Activated CD4-positive, alpha-beta T cell treated with anti-CD3 and anti-CD28 coated beads, Interleukin-2, amount 10 ng/mL, durations not matched to agents 24 days and 14 days (primary cell): ENCODE measurements around the gene INCA1. TPM values are rescaled to one million over a fixed set of nuclear protein-coding genes. Genes with fewer than 3 reads are reported as not detected.
A peak's percentile ranks its signal among the peaks of the same experiment; 100 is the strongest.

ENCODE experiments used
- DNase-seq: peaks from one replicate; pipeline ENCODE4 v3.0.0; 2022
- H3K27ac Mint-ChIP-seq: one replicate; pipeline ENCODE4 v1.8.0; 2022; ENCODE audit warnings: mild to moderate bottlenecking, mixed read lengths
- H3K27me3 Mint-ChIP-seq: one replicate; pipeline ENCODE4 v1.8.0; 2022; ENCODE audit warnings: mixed read lengths
- H3K36me3 Mint-ChIP-seq: one replicate; pipeline ENCODE4 v1.8.0; 2022; ENCODE audit warnings: low read depth, mild to moderate bottlenecking, mixed read lengths
- H3K4me1 Mint-ChIP-seq: one replicate; pipeline ENCODE4 v1.8.0; 2021; ENCODE audit warnings: mixed read lengths
- H3K4me3 Mint-ChIP-seq: one replicate; pipeline ENCODE4 v1.8.0; 2022; ENCODE audit warnings: mild to moderate bottlenecking, moderate library complexity, mixed read lengths
- H3K9me3 Mint-ChIP-seq: one replicate; pipeline ENCODE4 v1.8.0; 2021; ENCODE audit warnings: mixed read lengths
- intact Hi-C: fragments of 100-400 bp; cut with micrococcal nuclease; formaldehyde crosslinking; loops from one replicate; pipeline ENCODE4 v1.15.1; 2023
- total RNA-seq: library from RNA; stranded (reverse); gene quantifications from 2 replicates; pipeline ENCODE4 v1.2.3, GENCODE V29; 2022

Gene INCA1
- total RNA-seq, 1 donor from 2014 or later, result 0.56 TPM

- DNase-seq, result no peak
- intact Hi-C loops, result loop anchor here (1.0 to 10.0 kb wide), 4 partner anchors 41 to 581 kb away; partner anchors contain the start of genes ARRB2, CAMTA2 and UBE2G1
- Mint-ChIP-seq H3K4me1 (peaks cover 59% of the 10 kb centered on the region), H3K9me3 (no peaks in the 10 kb centered on the region), H3K27ac (peak overlapping the region; percentile 95), H3K36me3 (peaks cover 66% of the 10 kb centered on the region), H3K4me3 (peak overlapping the region; percentile 95), H3K27me3 (no peaks in the 10 kb centered on the region)
Measured at GRCh38 chr17:4945944-4946280, 51.4 kb downstream of the INCA1 start.

GRCh38 chr17:4945176-4945943 is 52.0 kb downstream of the INCA1 start:
- Mint-ChIP-seq H3K27ac (peak overlapping the region; percentile 95), H3K36me3 (peaks cover 68% of the 10 kb centered on the region), H3K9me3 (no peaks in the 10 kb centered on the region), H3K4me1 (peaks cover 54% of the 10 kb centered on the region), H3K4me3 (peak overlapping the region; percentile 95), H3K27me3 (no peaks in the 10 kb centered on the region)
- intact Hi-C loops, result loop anchor here (1.0 to 10.0 kb wide), 4 partner anchors 42 to 581 kb away; partner anchors contain the start of genes ARRB2, CAMTA2 and UBE2G1
- DNase-seq, result peak; percentile 94

GRCh38 chr17:4944554-4945175 is 52.7 kb downstream of the INCA1 start:
- no peaks in the 10 kb centered on the region for H3K9me3 Mint-ChIP-seq
- intact Hi-C loops, result loop anchor here (1.0 to 10.0 kb wide), 4 partner anchors 43 to 580 kb away; partner anchors contain the start of genes ARRB2, CAMTA2 and UBE2G1
- peaks cover 72% of the 10 kb centered on the region for H3K36me3 Mint-ChIP-seq
- DNase-seq, result peak; percentile 77
- peak overlapping the region; percentile 95 for H3K27ac Mint-ChIP-seq
- H3K27me3 Mint-ChIP-seq, result no peaks in the 10 kb centered on the region
- peak overlapping the region; percentile 95 for H3K4me3 Mint-ChIP-seq
- H3K4me1 Mint-ChIP-seq, result peaks cover 52% of the 10 kb centered on the region

GRCh38 chr17:4944163-4944553 is 53.2 kb downstream of the INCA1 start:
- Mint-ChIP-seq H3K4me1 (peaks cover 52% of the 10 kb centered on the region), H3K27me3 (no peaks in the 10 kb centered on the region), H3K36me3 (peaks cover 74% of the 10 kb centered on the region), H3K9me3 (no peaks in the 10 kb centered on the region), H3K27ac (peak overlapping the region; percentile 95), H3K4me3 (peak overlapping the region; percentile 95)
- peak; percentile 90 for DNase-seq
- intact Hi-C loops, result loop anchor here (2.0 to 10.0 kb wide), 2 partner anchors 75 to 579 kb away; partner anchors contain the start of gene UBE2G1

- DNase-seq, result no peak
- Mint-ChIP-seq H3K4me3 (peak overlapping the region; percentile 95), H3K36me3 (peaks cover 80% of the 10 kb centered on the region), H3K4me1 (peaks cover 60% of the 10 kb centered on the region), H3K9me3 (no peaks in the 10 kb centered on the region), H3K27ac (peak overlapping the region; percentile 92), H3K27me3 (no peaks in the 10 kb centered on the region)
- intact Hi-C loops, result loop anchor here (10.0 kb wide), 1 partner anchor 578 kb away; the partner anchor contains the start of gene UBE2G1
Measured at GRCh38 chr17:4942760-4943508, 54.4 kb downstream of the INCA1 start.

DNA sequence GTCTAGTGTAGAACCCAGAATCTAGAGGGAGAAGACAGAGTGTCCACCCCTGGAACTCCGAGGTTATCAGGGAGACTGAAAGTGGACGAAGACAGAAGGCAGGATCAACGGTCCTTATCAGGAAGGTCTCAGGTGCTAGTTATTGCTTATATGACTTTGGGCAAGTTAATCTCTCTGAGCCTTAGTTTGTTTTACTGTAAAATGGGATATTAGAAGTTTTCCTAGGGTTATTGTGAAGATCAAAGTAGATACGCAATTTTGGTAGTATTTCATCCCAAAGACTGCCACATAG is 56.1 kb downstream of the INCA1 start:
- H3K4me1 Mint-ChIP-seq, result peaks cover 58% of the 10 kb centered on the region
- no peaks in the 10 kb centered on the region for H3K9me3 Mint-ChIP-seq
- no peaks in the 10 kb centered on the region for H3K27me3 Mint-ChIP-seq
- H3K36me3 Mint-ChIP-seq, result peaks cover 79% of the 10 kb centered on the region
- peak overlapping the region; percentile 92 for H3K27ac Mint-ChIP-seq
- no peak for DNase-seq
- H3K4me3 Mint-ChIP-seq, result peak overlapping the region; percentile 95
- intact Hi-C loops, result loop anchor here (2.0 to 10.0 kb wide), 3 partner anchors 38 to 576 kb away; partner anchors contain the start of genes CHRNE, NUP88 and UBE2G1

DNA sequence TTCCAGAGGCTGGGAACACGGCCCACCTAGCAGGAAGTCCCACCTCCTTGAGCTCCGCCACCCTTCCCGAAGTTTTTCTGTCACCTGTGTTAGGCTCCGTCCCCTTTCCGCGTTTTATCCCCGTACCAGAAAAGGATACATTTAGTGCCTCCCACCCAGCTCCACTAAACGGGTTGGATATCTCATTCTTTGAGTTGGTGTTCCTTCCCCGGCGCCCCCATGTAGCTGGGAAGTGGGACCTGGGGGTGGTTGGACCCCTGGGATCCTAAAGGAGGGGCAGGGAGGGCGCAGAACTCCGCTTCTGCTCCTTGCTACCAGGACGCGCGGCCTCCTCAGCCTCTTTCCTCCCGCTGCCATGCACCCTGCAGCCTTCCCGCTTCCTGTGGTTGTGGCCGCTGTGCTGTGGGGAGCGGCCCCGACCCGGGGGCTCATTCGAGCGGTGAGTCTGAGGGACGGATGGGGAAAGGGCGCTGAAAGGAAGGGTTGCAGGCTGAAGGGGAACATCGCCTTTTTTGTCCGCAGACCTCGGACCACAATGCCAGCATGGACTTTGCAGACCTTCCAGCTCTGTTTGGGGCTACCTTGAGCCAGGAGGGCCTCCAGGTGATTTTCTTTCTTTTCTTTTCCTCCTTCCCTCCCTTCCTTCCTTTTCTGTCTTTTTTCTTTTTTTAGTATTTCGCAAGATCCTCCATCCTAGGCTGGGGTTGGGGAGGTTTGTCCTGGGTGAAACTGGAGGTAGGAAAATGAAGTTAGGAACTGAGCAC is 56.6 kb downstream of the INCA1 start:
- peaks cover 60% of the 10 kb centered on the region for H3K4me1 Mint-ChIP-seq
- intact Hi-C loops, result loop anchor here (1.0 to 10.0 kb wide), 4 partner anchors 8 to 576 kb away; partner anchors contain the start of genes CHRNE, NUP88, PFN1 and UBE2G1
- peak overlapping the region; percentile 92 for H3K27ac Mint-ChIP-seq
- H3K9me3 Mint-ChIP-seq, result no peaks in the 10 kb centered on the region
- no peaks in the 10 kb centered on the region for H3K27me3 Mint-ChIP-seq
- peak overlapping the region; percentile 95 for H3K4me3 Mint-ChIP-seq
- peaks cover 78% of the 10 kb centered on the region for H3K36me3 Mint-ChIP-seq
- DNase-seq, result peak; percentile 86

- H3K36me3 Mint-ChIP-seq, result peaks cover 72% of the 10 kb centered on the region
- H3K27me3 Mint-ChIP-seq, result no peaks in the 10 kb centered on the region
- intact Hi-C loops, result loop anchor here (1.0 to 10.0 kb wide), 4 partner anchors 8 to 575 kb away; partner anchors contain the start of genes CHRNE, NUP88, PFN1 and UBE2G1
- H3K27ac Mint-ChIP-seq, result peak within 1 kb of the TSS; percentile 92
- peak; percentile 100 for DNase-seq
- H3K4me1 Mint-ChIP-seq, result peaks cover 52% of the 10 kb centered on the region
- peak within 1 kb of the TSS; percentile 95 for H3K4me3 Mint-ChIP-seq
- H3K9me3 Mint-ChIP-seq, result no peaks in the 10 kb centered on the region
Measured at GRCh38 chr17:4939796-4940554, 57.3 kb downstream of the INCA1 start, which contains the start of the genes RNF167 and SLC25A11. TSS of gene RNF167 (plus strand) at chr17:4940268. CDS start at chr17:4940910, 642 bp downstream. TSS of gene SLC25A11 (minus strand) at chr17:4940046. CDS start at chr17:4939910, 136 bp downstream.

DNA sequence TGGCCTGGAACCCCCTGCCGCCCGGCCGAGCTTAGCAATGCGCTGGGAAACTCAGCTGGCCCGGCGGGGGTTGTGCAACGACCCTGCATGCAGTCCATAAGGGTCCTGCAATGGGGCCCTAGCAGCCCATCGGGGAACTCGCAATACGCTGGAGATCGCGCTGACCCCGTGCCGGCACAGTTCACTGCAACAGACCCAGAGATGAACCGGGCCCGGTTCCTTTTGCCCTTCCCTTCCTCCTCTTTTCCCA is 57.9 kb downstream of the INCA1 start:
- H3K27me3 Mint-ChIP-seq, result no peaks in the 10 kb centered on the region
- peak overlapping the region; percentile 95 for H3K4me3 Mint-ChIP-seq
- H3K27ac Mint-ChIP-seq, result peak overlapping the region; percentile 92
- H3K36me3 Mint-ChIP-seq, result peaks cover 67% of the 10 kb centered on the region
- DNase-seq, result no peak
- H3K4me1 Mint-ChIP-seq, result peaks cover 49% of the 10 kb centered on the region
- no peaks in the 10 kb centered on the region for H3K9me3 Mint-ChIP-seq
- intact Hi-C loops, result no loop called here

GRCh38 chr17:4938688-4939545 is 58.4 kb downstream of the INCA1 start:
- H3K27ac Mint-ChIP-seq, result peak overlapping the region; percentile 92
- H3K36me3 Mint-ChIP-seq, result peaks cover 62% of the 10 kb centered on the region
- peak overlapping the region; percentile 95 for H3K4me3 Mint-ChIP-seq
- intact Hi-C loops, result no loop called here
- no peak for DNase-seq
- H3K4me1 Mint-ChIP-seq, result peaks cover 49% of the 10 kb centered on the region
- no peaks in the 10 kb centered on the region for H3K27me3 Mint-ChIP-seq
- no peaks in the 10 kb centered on the region for H3K9me3 Mint-ChIP-seq
